DMS53 (cell line): ENCODE data around the gene SLITRK6.
"Not testable (repeated sequence)": the region's sequence is repeated elsewhere in the genome, so short reads cannot be mapped to it uniquely, and the experiment has no call there.

ENCODE experiments used
- DNase-seq: peaks from one replicate; lab custom pipeline; 2025; lab: John Stamatoyannopoulos, UW

Gene SLITRK6, protein sequence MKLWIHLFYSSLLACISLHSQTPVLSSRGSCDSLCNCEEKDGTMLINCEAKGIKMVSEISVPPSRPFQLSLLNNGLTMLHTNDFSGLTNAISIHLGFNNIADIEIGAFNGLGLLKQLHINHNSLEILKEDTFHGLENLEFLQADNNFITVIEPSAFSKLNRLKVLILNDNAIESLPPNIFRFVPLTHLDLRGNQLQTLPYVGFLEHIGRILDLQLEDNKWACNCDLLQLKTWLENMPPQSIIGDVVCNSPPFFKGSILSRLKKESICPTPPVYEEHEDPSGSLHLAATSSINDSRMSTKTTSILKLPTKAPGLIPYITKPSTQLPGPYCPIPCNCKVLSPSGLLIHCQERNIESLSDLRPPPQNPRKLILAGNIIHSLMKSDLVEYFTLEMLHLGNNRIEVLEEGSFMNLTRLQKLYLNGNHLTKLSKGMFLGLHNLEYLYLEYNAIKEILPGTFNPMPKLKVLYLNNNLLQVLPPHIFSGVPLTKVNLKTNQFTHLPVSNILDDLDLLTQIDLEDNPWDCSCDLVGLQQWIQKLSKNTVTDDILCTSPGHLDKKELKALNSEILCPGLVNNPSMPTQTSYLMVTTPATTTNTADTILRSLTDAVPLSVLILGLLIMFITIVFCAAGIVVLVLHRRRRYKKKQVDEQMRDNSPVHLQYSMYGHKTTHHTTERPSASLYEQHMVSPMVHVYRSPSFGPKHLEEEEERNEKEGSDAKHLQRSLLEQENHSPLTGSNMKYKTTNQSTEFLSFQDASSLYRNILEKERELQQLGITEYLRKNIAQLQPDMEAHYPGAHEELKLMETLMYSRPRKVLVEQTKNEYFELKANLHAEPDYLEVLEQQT

DNA sequence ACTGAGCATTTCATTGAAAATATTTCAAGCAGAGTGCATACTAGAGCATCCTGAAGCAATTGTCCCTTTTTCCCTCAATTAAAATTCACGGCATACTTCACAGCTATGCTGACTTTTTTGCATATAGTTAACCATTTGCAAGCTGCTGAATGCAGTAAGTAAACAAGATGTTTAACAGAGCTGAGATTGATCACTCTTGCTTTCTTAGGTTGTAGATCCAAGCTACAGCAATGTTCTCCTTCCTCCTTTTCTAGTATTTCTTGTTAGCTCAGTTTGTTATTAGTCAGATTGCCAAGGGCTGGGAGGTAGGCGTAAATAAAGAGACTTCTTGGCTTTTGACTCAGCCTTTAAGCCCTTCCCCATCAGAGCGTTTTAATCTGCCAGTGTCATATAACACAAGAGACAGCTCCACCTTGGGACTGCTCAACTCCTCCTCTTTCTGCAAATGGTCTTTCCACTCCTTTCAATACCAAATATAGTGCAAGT is at the start of gene SLITRK6:
Gene SLITRK6 (minus strand): TSS at position 323 of the 486 bp plus-strand sequence. CDS start 2,911 bp downstream, outside the sequence.
- DNase-seq: peak; percentile 39

DNA sequence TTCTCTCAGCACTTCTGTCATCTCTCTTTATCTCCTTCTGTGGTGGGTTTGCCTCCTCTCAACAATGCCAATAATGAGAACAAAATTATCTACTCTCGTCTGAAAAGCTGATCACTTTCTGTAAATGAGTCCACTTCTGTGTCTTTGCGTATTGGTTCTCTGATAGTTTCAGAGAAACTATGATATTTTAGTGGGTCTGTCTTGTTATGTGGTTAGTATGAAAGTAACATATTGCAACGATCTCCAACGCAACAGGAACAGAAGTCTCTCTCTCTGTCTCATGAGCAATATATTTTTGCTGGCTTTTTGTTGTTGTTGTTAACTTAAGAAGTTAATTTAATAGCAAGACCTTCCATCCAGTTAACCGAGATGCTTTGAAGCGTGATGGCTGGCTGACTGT is 47.8 kb upstream of the SLITRK6 start:
- DNase-seq: no peak

DNA sequence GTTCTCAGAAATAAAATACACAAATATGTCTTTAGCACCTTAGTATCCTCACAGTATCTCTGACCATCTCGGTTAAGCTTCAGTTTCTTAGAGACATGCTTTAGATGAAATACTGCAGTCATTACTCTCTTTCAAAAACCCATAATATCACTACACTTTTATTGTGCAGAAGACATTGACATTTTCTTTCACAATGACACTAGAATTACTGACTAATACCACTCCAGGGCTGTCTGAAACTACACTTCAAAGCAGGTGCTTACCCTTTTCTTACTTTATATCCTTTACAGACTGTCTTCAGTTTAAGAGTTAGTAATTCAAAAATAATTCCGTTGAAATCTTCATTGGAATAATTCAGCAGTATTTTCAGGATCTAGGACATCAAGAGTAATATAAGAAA is 42.2 kb upstream of the SLITRK6 start:
- DNase-seq: no peak

DNA sequence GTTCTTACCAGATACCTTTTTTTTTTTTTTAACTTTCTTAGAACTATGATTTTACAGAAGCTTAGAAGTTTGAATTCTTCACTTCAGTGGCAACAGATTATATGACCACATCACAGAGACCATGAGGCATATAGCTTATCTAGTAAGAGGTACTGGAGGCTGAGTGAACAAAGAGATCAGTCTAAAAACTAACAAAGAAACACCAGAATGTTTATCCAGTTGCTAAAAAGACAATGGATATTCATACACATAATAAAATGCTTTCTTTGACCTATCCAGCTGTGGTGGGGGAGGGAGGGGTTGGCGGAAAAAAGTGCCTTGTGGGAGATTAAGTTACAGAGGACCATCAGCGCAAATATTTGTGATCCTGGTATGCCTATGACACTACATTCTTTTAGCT is 34.7 kb upstream of the SLITRK6 start:
- peak; percentile 0 for DNase-seq

DNA sequence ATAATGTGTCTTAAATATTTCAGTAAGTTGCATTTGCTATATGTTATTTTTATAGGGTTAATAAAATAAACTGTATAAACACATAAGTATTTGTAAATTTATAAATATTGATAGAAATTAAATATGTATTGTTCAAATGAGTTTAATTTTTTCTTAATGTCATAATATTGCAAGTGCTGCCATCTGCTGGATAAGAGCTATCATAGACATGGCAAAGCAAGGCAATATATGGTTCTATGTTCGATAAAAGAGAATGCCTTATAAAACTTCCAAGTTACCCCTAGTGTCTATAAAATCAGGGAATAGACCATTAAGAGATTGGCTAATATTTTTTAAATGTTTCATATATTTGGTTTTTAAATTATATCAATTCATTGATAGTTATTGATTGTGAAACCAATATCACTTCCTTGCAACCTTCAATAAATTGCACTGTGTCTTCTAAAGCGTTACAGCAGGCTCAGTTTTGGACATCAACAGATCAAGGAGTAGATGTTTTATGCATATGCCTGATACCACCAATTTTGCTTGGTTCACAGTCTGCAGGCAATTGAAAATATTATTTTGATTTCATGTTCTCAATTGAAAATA is 29.0 kb upstream of the SLITRK6 start:
- peak; percentile 28 for DNase-seq

DNA sequence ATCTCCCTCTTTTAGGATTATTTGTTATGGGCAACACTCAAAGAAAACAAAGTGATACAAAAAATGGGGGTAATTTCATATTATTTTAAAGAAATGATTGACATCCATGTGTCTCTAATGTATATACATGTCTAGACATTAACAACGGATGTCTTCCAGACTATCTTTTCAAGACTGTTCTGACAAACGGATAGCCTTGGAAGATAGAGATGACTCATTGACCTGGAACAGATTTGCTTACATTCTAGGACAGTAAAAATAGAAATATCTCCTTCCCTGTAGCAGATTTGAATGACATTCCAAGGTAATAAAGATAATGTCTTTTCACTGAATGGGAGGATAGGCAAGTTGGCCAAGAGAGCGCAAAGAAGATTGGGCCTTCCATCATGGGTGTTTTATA is 26.2 kb upstream of the SLITRK6 start:
- DNase-seq: no peak

DNA sequence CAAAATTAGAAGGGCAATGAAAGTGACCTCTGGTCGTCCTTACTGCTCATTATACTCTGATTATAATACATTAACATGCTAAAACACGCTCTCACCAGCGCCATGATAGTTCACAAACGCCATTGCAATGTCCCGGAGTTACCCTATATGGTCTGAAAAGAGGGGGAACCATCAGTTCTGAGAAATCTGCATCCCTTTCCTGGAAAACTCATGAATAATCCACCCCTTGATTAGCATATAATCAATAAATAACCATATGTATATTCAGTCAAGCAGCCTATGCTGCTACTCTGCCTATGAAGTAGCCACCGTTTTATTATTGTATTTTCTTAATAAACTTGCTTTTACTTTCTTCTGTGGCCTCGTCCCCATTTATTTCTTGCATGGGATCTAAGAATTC is 24.6 kb upstream of the SLITRK6 start:
- no peak for DNase-seq

DNA sequence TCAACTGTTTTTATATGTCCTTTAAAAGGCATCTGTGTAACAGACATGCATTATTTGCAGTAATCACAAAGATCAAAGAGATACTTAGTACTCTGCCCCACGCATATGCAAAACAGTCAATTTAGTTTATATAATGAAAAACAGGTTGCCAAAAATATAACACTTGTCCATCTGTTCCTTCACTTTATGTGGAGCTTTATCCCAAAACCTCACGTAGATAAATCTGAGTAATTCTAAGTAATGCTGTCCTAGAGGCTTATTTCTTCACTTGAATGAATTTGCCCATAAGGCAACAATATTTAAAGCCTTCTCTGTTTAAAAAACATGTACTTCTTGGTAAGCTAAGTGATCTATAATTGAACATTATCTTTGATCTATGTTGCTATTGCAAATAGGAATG is 20.3 kb upstream of the SLITRK6 start:
- no peak for DNase-seq

DNA sequence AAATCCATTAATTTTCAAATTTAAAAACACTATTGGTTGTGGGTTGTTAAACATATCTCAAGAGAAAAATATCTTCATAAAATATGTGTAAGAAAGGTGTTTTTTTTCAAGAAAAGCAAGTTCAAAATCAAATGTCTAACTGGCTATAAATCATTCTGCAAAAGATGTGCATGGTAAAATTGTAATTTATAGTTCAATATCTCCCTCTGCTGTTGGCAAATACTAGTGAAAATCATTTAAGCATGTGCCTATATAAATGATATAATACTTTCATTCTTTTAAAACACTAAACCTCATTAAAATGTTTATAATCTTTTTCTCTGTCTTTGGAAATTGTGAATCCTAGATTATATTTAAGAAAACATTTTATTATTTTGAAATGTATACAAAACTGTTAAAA is 17.2 kb upstream of the SLITRK6 start:
- DNase-seq: peak; percentile 23

DNA sequence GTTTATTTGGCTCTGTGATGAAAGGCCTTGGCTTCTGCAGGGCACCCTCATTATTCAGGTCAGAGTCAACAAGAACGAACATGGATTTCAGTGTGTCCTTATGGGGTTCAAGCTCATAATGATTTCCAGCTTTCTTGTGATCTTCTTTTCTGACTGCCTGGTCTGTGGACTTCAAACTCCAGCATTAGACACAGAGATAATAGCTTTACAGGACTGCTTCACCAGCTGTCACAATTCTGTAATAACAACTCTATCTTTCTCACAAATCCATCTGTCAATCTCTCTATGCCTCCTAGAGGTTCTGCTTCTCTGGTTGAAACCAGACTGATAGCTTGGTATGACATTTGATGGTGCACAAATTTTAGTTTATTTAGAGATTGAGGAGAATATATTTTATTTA is 13.1 kb upstream of the SLITRK6 start:
- DNase-seq: no peak

DNA sequence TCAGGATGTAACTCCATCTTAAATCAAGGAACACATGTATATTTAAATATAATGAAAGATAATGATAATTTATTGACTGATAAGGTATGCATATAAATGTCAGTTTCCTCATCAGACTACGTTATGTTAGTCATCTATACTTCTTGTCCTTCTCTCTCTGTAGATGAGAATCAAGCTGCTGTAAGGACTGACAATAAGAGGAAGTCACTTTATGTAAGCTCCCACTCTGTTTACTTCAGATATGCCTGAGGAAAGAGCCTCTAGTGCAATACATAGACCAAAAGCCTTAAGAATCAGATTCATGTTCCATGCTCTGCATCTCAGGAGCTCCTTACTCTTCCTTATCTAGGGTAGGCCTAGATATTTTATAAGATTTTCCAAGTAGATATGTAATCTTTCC is 9.6 kb upstream of the SLITRK6 start:
- DNase-seq: no peak

DNA sequence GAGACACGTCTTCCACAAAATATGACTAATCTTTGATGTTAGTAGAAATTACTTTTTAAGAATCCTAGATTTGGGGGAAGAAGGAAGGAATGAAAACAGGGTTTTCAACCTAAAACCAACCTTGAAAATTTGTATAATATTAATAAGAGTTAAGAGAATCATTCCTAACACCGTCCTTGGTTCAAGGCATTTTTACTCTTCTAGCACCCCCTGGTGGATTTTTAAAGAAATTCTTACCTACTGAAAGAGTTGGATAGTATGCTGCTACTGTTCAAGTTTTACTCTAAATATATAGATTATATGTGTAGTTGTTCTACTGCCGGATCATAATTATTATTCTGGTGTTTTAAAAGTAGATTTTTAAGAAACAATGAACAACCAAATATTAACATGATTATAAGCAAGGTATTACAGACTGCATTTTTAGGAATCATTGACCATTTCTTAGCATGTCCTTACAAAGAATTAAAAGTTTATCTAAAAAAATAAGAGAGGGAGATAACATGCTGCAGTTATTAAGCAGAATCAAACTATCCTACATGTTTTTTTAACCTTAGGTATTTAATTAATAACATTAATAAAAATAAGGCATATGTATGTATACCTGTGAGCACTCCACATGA is 7.4 kb upstream of the SLITRK6 start:
- peak; percentile 55 for DNase-seq

DNA sequence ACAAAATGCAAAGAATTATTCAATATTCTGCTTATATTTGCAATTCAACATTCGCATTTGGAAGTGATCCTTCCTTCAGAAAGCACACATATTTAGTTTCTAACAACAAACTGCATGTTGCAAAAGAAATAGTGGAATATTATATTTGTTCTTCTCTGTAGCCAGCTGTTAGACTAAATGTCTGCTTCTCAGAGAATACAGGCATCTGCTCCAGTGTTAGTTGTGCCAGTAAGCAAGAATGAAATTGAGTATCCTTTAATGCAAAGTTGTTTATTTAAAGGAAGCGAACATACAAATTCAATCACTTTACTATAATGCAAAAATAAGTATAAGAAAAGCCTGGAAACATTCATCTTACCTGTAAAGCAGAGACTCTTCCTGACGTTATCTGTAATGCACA is 663 bp downstream of the SLITRK6 start:
- DNase-seq: no peak

DNA sequence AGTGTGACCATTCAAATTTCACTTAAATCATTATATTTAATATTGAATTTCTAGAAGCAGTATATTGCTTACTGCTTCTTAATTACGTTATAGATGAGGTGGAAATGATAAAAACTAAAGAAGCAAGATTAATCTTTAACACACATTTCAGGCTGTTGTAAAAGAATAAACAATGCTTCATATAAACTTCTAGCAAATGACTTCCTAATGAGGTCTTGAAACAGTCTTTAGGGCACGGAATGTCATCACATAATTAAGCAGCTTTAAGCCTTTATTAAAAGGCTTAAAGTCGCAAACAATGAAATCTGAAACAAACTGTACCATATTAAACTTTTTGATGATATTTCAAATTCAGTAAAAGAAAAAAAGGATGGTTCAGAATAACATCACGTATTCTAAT is 1.9 kb downstream of the SLITRK6 start:
- DNase-seq: no peak

DNA sequence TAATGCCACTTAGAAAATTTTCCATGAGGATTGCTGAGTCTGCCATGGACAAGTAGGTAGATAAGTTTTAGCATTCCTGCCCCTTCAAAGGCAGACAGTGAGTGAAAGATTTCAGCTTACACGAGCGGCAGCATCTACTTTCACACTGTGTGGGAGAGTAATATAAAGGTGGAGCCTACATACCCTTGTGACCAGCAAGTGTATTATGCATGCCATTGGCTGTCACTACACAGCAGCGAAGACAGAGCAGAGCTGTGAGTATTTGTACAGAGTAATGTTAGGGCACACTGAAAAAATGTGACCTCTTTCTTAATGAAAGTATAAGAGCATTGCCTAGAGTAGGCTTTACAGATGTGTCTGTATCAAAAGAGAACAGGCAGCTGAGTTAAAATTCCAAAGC is 14.0 kb downstream of the SLITRK6 start:
- DNase-seq: no peak

DNA sequence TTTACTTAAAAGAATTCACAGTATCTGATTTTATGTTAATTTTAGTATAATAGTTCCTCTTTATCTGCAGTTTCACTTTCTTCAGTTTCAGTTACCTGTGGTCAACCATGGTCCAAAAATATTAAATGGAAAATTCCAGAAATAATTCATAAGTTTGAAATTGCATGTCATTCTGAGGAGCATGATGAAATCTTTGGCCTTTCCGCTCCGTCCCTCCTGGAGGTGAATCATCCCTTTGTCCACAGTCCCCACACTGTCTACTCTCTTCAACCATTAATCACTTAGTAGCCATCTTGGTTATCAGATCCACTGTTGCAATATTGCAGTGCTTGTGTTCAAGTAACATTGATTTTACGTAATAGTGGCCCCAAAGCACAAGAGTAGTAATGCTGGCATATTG is 26.9 kb downstream of the SLITRK6 start:
- DNase-seq: peak; percentile 1

DNA sequence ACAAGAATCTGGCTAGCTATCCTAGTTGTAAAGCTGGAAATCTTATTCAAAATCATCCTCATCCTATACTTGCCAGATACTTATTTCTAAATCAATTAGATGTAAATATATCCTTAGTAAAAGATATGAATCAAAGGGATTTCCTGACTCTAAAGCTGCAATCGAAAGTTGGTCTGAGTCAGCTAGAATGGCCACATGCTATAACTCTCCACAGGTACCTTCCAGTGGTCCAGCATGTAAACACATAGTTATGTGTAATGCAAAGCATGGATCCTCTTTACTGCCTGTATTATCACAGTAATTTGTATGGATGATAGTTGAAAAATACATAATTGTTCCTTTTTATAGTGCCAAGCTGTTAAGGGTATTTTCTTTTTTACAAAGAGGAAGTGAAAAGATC is 27.4 kb downstream of the SLITRK6 start:
- DNase-seq: no peak

DNA sequence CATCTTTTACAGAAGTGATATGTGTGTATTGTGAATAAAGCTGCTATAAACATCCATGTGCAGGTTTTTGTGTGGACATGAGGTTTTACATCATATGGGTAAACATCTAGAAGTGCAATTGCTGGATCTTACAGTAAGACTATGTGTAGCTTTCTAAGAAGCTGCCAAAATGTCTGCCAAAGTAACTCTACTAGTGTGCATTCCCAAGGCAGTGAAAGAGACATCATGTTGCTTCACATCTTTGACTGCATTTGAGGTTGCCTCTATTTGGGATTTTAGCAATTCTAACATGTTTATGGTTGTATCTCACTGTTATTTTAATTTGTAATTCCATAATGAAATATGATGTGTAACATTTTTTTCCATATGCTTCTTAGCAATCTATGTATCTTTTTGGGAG is 30.3 kb downstream of the SLITRK6 start:
- DNase-seq: no peak

DNA sequence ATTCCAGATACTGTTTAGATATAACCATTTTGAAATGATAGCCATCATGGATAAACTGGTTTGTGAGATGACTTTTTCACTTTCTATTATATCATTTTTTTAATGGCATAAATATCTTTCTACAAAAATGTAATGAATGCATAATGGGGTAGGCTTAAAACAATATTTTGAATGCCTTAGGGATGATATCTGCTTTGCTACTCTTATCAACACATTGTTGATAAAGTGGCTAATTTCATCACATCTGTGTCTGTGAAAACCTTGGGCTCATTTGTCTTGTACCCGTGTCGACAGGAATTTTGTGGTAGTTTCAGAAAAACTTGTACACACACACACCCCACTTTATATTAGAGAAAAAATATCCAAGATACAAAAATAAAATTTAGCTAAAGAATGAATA is 44.1 kb downstream of the SLITRK6 start:
- DNase-seq: no peak

DNA sequence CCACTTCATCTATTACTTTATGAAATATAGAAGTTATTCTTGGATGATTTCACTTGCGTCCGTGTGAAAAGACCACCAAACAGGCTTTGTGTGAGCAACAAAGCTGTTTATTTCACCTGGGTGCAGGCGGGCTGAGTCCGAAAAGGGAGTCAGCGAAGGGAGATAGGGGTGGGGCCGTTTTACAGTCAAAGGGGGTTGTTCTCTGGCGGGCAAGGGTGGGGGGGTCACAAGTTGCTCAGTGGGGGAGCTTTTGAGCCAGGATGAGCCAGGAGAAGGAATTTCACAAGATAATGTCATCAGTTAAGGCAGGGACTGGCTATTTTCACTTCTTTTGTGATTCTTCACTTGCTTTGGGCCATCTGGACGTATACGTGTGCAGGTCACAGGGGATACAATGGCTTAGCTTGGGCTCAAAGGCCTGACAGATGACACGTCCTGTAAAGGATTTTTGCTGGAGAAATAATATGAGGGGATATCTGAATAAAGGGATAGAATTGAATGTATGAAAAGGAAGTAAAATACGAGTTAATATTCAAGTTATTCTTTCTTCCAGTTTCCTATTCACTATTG is 55.9 kb downstream of the SLITRK6 start:
- DNase-seq: not testable (repeated sequence)
